Right cardiac atrium (tissue), 5 donors: ENCODE data around the gene IGFBP2. TPM values are rescaled to one million over a fixed set of nuclear protein-coding genes. Genes with fewer than 3 reads are reported as not detected.

ENCODE experiments used
- ATAC-seq, 2 donors: fragments of 200-7000 bp; cut with Tn5 transposase; one replicate each; pipeline versions ENCODE4 v1.8.0 to v1.9.1; 2020; ENCODE audit warnings: moderate library complexity in 2 of 2, mild to moderate bottlenecking in 1 of 2
- DNase-seq, 3 donors: peaks; one replicate each; pipeline ENCODE4 v3.0.0-alpha.2; 2020
- H3K27ac ChIP-seq: one replicate; pipeline ENCODE4 v1.5.1; 2013; ENCODE audit warnings: mild to moderate bottlenecking, low read length, control low read depth, moderate library complexity
- H3K27me3 ChIP-seq: one replicate; pipeline ENCODE4 v1.6.1; 2013; ENCODE audit not compliant: control insufficient read depth, insufficient read depth
- H3K4me1 ChIP-seq: one replicate; pipeline ENCODE4 v1.6.1; 2013; ENCODE audit warnings: low read length; ENCODE audit not compliant: control insufficient read depth, insufficient read depth
- H3K4me3 ChIP-seq: one replicate; pipeline ENCODE4 v1.5.1; 2013; ENCODE audit warnings: low read length, control low read depth
- H3K9me3 ChIP-seq: one replicate; pipeline ENCODE4 v1.6.1; 2013; ENCODE audit warnings: low read length; ENCODE audit not compliant: control insufficient read depth
- WGBS: extraction: QIAGEN DNeasy Blood & Tissue Kit; methylation state at CpG from one replicate; pipeline ENCODE4 v1.1.7; 2013; 5-methylcytosine and 5-hydroxymethylcytosine counted together
- intact Hi-C, 4 donors: fragments of 100-400 bp; cut with DNase I; formaldehyde crosslinking; loops; one replicate each; pipeline versions ENCODE4 v1.11.0 to v1.14.0; 2022 to 2023
- polyA plus RNA-seq: library from polyadenylated mRNA; stranded (reverse); fragments of 200-250 nt; gene quantifications from one replicate; pipeline ENCODE4 v1.2.3, GENCODE V29; 2013
- total RNA-seq, 4 donors: library from RNA; stranded (reverse); fragmentation: NEBNext Ultra II Directional; extraction: Animal tissue kit (Norgen Biotek cat#: 25700); gene quantifications; one replicate each; pipeline ENCODE4 v1.2.1, GENCODE V29; 2021
- donor health status: healthy with polysubstance abuse.
- donor health status: DM: no; HTN: yes; CAD: no.
- donor health status: DM: no; HTN: no; CAD: no.
- donor health status: DM: no; HTN: yes; CAD: no; lungs with severe emphysema.
- donor health status: DM: yes; HTN: yes; CAD: no.

Gene IGFBP2
- total and polyA plus RNA-seq, 5 donors, result 62.6 to 168 (median 105) TPM

GRCh38 chr2:216690456-216690852 is 57.2 kb downstream of the IGFBP2 start:
- intact Hi-C loops, result loop anchor here (5.0 to 10.0 kb wide), 7 partner anchors 294 to 1024 kb away; no protein-coding TSS in a partner anchor
- H3K27ac ChIP-seq, result peak overlapping the region; percentile 50
- H3K4me3 ChIP-seq, result peak overlapping the region; percentile 53
- DNase-seq (no peak), ATAC-seq (no peak)
- peaks cover 12% of the 10 kb centered on the region for H3K4me1 ChIP-seq
- WGBS, result 35% methylated on average over 6 of the region's 6 CpGs
- H3K9me3 ChIP-seq, result no peaks in the 10 kb centered on the region
- H3K27me3 ChIP-seq, result no peaks in the 10 kb centered on the region

- ATAC-seq (peak; percentile 84 to 85), DNase-seq (peak; percentile 90 to 94 (median 93))
- Histone ChIP-seq H3K9me3 (no peaks in the 10 kb centered on the region), H3K27ac (peak overlapping the region; percentile 94), H3K27me3 (no peaks in the 10 kb centered on the region), H3K4me3 (peak overlapping the region; percentile 53), H3K4me1 (peaks cover 13% of the 10 kb centered on the region)
- intact Hi-C loops, result loop anchor here (5.0 to 10.0 kb wide), 7 partner anchors 294 to 1024 kb away; no protein-coding TSS in a partner anchor
- WGBS, result 13% methylated on average over 23 of the region's 23 CpGs
Observed at GRCh38 chr2:216690853-216691741, 57.9 kb downstream of the IGFBP2 start.

GRCh38 chr2:216692636-216693413 is 59.6 kb downstream of the IGFBP2 start:
- WGBS, result under 1% methylated on average over 28 of the region's 28 CpGs
- no peaks in the 10 kb centered on the region for H3K9me3 ChIP-seq
- ATAC-seq (peak; percentile 62 to 67), DNase-seq (peak; percentile 83 to 96 (median 95))
- peaks cover 13% of the 10 kb centered on the region for H3K4me1 ChIP-seq
- H3K27ac ChIP-seq, result peak overlapping the region; percentile 88
- peak overlapping the region; percentile 33 for H3K4me3 ChIP-seq
- intact Hi-C loops, result loop anchor here (5.0 to 10.0 kb wide), 7 partner anchors 292 to 1022 kb away; no protein-coding TSS in a partner anchor
- no peaks in the 10 kb centered on the region for H3K27me3 ChIP-seq

GRCh38 chr2:216693414-216694080 is 60.3 kb downstream of the IGFBP2 start:
- 4% methylated on average over 15 of the region's 15 CpGs for WGBS
- DNase-seq (no peak), ATAC-seq (no peak)
- intact Hi-C loops, result loop anchor here (5.0 to 10.0 kb wide), 7 partner anchors 291 to 1021 kb away; no protein-coding TSS in a partner anchor
- H3K9me3 ChIP-seq, result no peaks in the 10 kb centered on the region
- peak overlapping the region; percentile 33 for H3K4me3 ChIP-seq
- peaks cover 13% of the 10 kb centered on the region for H3K4me1 ChIP-seq
- H3K27ac ChIP-seq, result peak overlapping the region; percentile 48
- no peaks in the 10 kb centered on the region for H3K27me3 ChIP-seq

GRCh38 chr2:216694082-216694825 is 61.0 kb downstream of the IGFBP2 start:
- peak overlapping the region; percentile 48 for H3K27ac ChIP-seq
- under 1% methylated on average over 59 of the region's 59 CpGs for WGBS
- peak; percentile 10 to 12 for ATAC-seq
- no peaks in the 10 kb centered on the region for H3K27me3 ChIP-seq
- H3K4me1 ChIP-seq, result peaks cover 6% of the 10 kb centered on the region
- peak; percentile 65 to 87 (median 86) for DNase-seq
- peak overlapping the region; percentile 33 for H3K4me3 ChIP-seq
- H3K9me3 ChIP-seq, result no peaks in the 10 kb centered on the region
- intact Hi-C loops, result loop anchor here (5.0 to 10.0 kb wide), 7 partner anchors 291 to 1021 kb away; no protein-coding TSS in a partner anchor

- WGBS, result 3% methylated on average over 10 of the region's 10 CpGs
- peaks cover 3% of the 10 kb centered on the region for H3K4me1 ChIP-seq
- DNase-seq (no peak), ATAC-seq (no peak)
- H3K4me3 ChIP-seq, result peak overlapping the region; percentile 33
- intact Hi-C loops, result loop anchor here (5.0 to 10.0 kb wide), 12 partner anchors 77 to 1020 kb away; no protein-coding TSS in a partner anchor
- H3K9me3 ChIP-seq, result no peaks in the 10 kb centered on the region
- H3K27ac ChIP-seq, result peak overlapping the region; percentile 48
- H3K27me3 ChIP-seq, result no peaks in the 10 kb centered on the region
Observed at GRCh38 chr2:216694826-216695217, 61.6 kb downstream of the IGFBP2 start.

- no peaks in the 10 kb centered on the region for H3K27me3 ChIP-seq
- H3K4me1 ChIP-seq, result peaks cover 3% of the 10 kb centered on the region
- DNase-seq, result peak; percentile 90 to 96 (median 96)
- 9% methylated on average over 16 of the region's 16 CpGs for WGBS
- peak within 1 kb of the TSS; percentile 49 for H3K27ac ChIP-seq
- H3K9me3 ChIP-seq, result no peaks in the 10 kb centered on the region
- peak; percentile 30 to 52 for ATAC-seq
- H3K4me3 ChIP-seq, result peak within 1 kb of the TSS; percentile 33
- intact Hi-C loops, result loop anchor here (5.0 to 10.0 kb wide), 11 partner anchors 77 to 1019 kb away; no protein-coding TSS in a partner anchor
Observed at GRCh38 chr2:216695401-216695821, 62.2 kb downstream of the IGFBP2 start, which contains the start of gene IGFBP5. Gene IGFBP5 (minus strand): TSS chr2:216695549. CDS start chr2:216694775, 774 bp downstream.

- ATAC-seq, result no peak
- intact Hi-C loops, result loop anchor here (5.0 to 10.0 kb wide), 11 partner anchors 76 to 1018 kb away; no protein-coding TSS in a partner anchor
- WGBS, result 73% methylated on average over 1 of the region's 1 CpG
- H3K4me1 ChIP-seq, result peaks cover 1% of the 10 kb centered on the region
- no peaks in the 10 kb centered on the region for H3K9me3 ChIP-seq
- H3K4me3 ChIP-seq, result no peak overlapping the region
- H3K27ac ChIP-seq, result no peak overlapping the region
- H3K27me3 ChIP-seq, result no peaks in the 10 kb centered on the region
- no peak for DNase-seq
Observed at GRCh38 chr2:216696321-216696720, 63.1 kb downstream of the IGFBP2 start.

GRCh38 chr2:216696751-216697560 is 63.7 kb downstream of the IGFBP2 start:
- WGBS, result 28% methylated on average over 7 of the region's 7 CpGs
- Histone ChIP-seq H3K27me3 (no peaks in the 10 kb centered on the region), H3K9me3 (no peaks in the 10 kb centered on the region), H3K27ac (peak overlapping the region; percentile 43), H3K4me3 (no peak overlapping the region), H3K4me1 (peaks cover 1% of the 10 kb centered on the region)
- intact Hi-C loops, result loop anchor here (5.0 to 10.0 kb wide), 11 partner anchors 75 to 1018 kb away; no protein-coding TSS in a partner anchor
- DNase-seq (no peak), ATAC-seq (no peak)
